Uterus (tissue), 4 donors: ENCODE measurements around the gene ESR2. TPM values are rescaled to one million over a fixed set of nuclear protein-coding genes. Genes with fewer than 3 reads are reported as not detected.
A peak's percentile ranks its signal among the peaks of the same experiment; 100 is the strongest.
"Not testable (repeated sequence)": the region's sequence is repeated elsewhere in the genome, so short reads cannot be mapped to it uniquely, and the experiment has no call there.

Source experiments
- DNase-seq, 2 donors: peaks; one replicate each; pipeline ENCODE4 v3.0.0-alpha.2; 2019 to 2020
- H3K27ac ChIP-seq, 2 donors: fragments of 200-600 bp; sonication (generic); 1 replicate in 1 of 2; 2 replicates in 1 of 2; pipeline ENCODE4 v1.5.1; 2016 to 2018
- H3K27me3 ChIP-seq, 2 donors: fragments of 200-600 bp; sonication (generic); one replicate each; pipeline ENCODE4 v1.5.1; 2018 to 2019; ENCODE audit warnings: control low read depth in 1 of 2
- H3K36me3 ChIP-seq, 2 donors: fragments of 200-600 bp; sonication (generic); one replicate each; pipeline ENCODE4 v1.5.1; 2019; ENCODE audit warnings: control low read depth in 1 of 2
- H3K4me1 ChIP-seq, 2 donors: fragments of 200-600 bp; sonication (generic); one replicate each; pipeline ENCODE4 v1.5.1; 2018 to 2019; ENCODE audit warnings: control low read depth in 1 of 2
- H3K4me3 ChIP-seq, 2 donors: fragments of 200-600 bp; sonication (generic); 1 replicate in 1 of 2; 2 replicates in 1 of 2; pipeline ENCODE4 v1.5.1; 2018 to 2019; ENCODE audit warnings: mild to moderate bottlenecking in 1 of 2
- H3K9me3 ChIP-seq, 2 donors: fragments of 200-600 bp; sonication (generic); one replicate each; pipeline ENCODE4 v1.5.1; 2019; ENCODE audit warnings: control low read depth in 1 of 2
- POLR2A ChIP-seq, 2 donors: fragments of 450-650 bp; IDR thresholded peaks; one replicate each; pipeline ENCODE4 v1.6.1; 2016; ENCODE audit warnings: antibody characterized with exemption in 2 of 2, mild to moderate bottlenecking in 1 of 2, moderate library complexity in 1 of 2
- intact Hi-C: fragments of 100-400 bp; cut with DNase I; formaldehyde crosslinking; loops from one replicate; pipeline ENCODE4 v1.15.1; 2023; ENCODE audit warnings: low total_unique reads
- total RNA-seq, 4 donors: library from RNA; depleted of rRNA in 3 of 4; stranded (reverse); fragments of >200 nt in 3 of 4; gene quantifications; one replicate each; pipeline versions ENCODE4 v1.1.0 to v1.2.4, GENCODE V29; 2014 to 2023
- TF ChIP-seq, protein P1 (sequence below), 4 experiments: fragments of 200-600 bp in 2 of 4; fragments of 450-650 bp in 2 of 4; sonication (generic) in 2 of 4; IDR thresholded peaks; one replicate each; pipeline ENCODE4 v1.5.1; 2016 to 2019; ENCODE audit warnings: antibody characterized with exemption in 4 of 4, mild to moderate bottlenecking in 2 of 4, moderate library complexity in 1 of 4
- donor health status: DM: yes; HTN: yes; CAD: no.

Gene ESR2
- total RNA-seq, 4 donors from 2014 or later, result 0.41 to 8.2 (median 3.9) TPM

DNA sequence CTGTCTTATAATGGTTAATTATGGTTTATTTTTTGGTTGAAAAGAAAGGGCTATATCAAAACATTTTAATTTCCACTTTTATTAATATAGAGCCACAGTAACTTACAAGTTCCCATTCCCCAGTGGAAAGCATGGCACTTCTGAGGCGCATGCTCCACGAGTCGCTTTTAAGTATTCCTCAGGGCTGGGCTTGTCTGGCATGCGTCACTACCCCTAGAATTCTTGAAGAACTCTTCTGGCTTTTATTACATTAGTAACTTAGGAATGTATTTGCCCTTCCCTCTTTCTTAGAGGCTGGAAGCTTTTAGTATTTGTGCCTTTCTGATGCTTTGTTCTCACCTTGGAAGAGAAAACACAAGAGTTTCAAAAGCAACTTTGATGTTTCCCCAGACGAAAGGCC lies 81.1 kb downstream of the ESR2 start:
- Histone ChIP-seq H3K27ac (no peak overlapping the region), H3K9me3 (no peaks in the 10 kb centered on the region), H3K4me1 (no peaks in the 10 kb centered on the region), H3K27me3 (no peaks in the 10 kb centered on the region), H3K4me3 (no peak overlapping the region), H3K36me3 (no peaks in the 10 kb centered on the region)
- no peak for DNase-seq
- intact Hi-C loops, result no loop called here
- no peak for TF ChIP-seq POLR2A (IDR thresholded peaks at IDR 0.05)
- TF ChIP-seq, protein P1, sequence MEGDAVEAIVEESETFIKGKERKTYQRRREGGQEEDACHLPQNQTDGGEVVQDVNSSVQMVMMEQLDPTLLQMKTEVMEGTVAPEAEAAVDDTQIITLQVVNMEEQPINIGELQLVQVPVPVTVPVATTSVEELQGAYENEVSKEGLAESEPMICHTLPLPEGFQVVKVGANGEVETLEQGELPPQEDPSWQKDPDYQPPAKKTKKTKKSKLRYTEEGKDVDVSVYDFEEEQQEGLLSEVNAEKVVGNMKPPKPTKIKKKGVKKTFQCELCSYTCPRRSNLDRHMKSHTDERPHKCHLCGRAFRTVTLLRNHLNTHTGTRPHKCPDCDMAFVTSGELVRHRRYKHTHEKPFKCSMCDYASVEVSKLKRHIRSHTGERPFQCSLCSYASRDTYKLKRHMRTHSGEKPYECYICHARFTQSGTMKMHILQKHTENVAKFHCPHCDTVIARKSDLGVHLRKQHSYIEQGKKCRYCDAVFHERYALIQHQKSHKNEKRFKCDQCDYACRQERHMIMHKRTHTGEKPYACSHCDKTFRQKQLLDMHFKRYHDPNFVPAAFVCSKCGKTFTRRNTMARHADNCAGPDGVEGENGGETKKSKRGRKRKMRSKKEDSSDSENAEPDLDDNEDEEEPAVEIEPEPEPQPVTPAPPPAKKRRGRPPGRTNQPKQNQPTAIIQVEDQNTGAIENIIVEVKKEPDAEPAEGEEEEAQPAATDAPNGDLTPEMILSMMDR (IDR thresholded peaks at IDR 0.05), result no peak

- H3K27me3 ChIP-seq, result no peaks in the 10 kb centered on the region
- DNase-seq, result no peak
- H3K36me3 ChIP-seq, result no peaks in the 10 kb centered on the region
- H3K9me3 ChIP-seq, result no peaks in the 10 kb centered on the region
- TF ChIP-seq, protein P1 (IDR thresholded peaks at IDR 0.05), result no peak
- TF ChIP-seq POLR2A (IDR thresholded peaks at IDR 0.05), result no peak
- H3K4me1 ChIP-seq, result no peaks in the 10 kb centered on the region
- intact Hi-C loops, result no loop called here
- no peak overlapping the region for H3K27ac ChIP-seq
- H3K4me3 ChIP-seq, result no peak overlapping the region
Observed at GRCh38 chr14:64212666-64213065, 81.5 kb downstream of the ESR2 start.

DNA sequence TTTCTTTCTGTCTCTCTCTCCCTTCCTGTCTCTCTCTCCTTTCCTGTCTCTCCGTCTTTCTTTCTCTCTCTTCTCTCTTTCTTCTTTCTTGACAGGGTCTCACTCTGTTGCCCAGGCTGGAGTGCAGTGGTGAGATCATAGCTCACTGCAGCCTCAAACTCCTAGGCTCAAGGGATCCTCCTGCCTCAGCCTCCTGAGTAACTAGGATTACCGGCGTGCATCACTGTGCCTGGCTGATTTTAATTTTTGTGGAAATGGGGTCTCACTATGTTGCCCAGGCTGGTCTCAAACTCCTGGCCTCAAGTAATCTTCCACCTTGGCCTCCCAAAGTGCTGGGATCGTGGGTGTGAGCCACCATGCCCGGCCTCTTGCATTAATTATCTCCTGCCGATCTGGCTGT lies 83.3 kb downstream of the ESR2 start:
- H3K9me3 ChIP-seq, H3K27ac ChIP-seq, H3K36me3 ChIP-seq, H3K27me3 ChIP-seq, intact Hi-C loops, H3K4me1 ChIP-seq, DNase-seq, H3K4me3 ChIP-seq: not testable (repeated sequence)

DNA sequence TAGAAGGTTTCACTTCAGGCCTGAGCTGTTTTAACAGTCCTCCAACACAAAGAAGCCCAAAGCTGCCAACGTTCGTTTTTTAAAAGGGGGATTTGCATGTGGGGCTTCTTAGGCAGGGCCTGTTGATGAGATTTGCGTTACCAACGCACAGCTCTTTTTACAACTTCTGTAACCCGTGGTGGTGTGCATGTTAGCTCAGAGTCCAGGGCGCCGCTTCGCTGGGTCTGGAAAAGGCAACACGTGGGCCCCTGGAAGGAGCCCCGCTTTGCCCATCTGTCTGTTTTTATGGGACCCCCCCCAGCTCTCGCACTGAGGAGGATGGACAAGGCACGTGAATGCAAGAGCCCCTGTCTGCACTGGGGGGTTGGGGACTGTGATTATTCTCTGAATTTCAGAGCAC lies 84.0 kb downstream of the ESR2 start:
- Histone ChIP-seq H3K4me1 (no peaks in the 10 kb centered on the region), H3K9me3 (no peaks in the 10 kb centered on the region), H3K27me3 (no peaks in the 10 kb centered on the region), H3K36me3 (no peaks in the 10 kb centered on the region), H3K27ac (peak overlapping the region; percentile 15 to 41), H3K4me3 (no peak overlapping the region)
- no peak for DNase-seq
- intact Hi-C loops, result no loop called here
- TF ChIP-seq, protein P1 (IDR thresholded peaks at IDR 0.05), result no peak
- TF ChIP-seq POLR2A (IDR thresholded peaks at IDR 0.05), result no peak

- H3K36me3 ChIP-seq, result no peaks in the 10 kb centered on the region
- intact Hi-C loops, result no loop called here
- H3K27me3 ChIP-seq, result no peaks in the 10 kb centered on the region
- TF ChIP-seq, protein P1 (IDR thresholded peaks at IDR 0.05), result no peak
- no peak for TF ChIP-seq POLR2A (IDR thresholded peaks at IDR 0.05)
- no peaks in the 10 kb centered on the region for H3K4me1 ChIP-seq
- H3K27ac ChIP-seq, result peak overlapping the region; percentile 15 to 41
- H3K4me3 ChIP-seq, result no peak overlapping the region
- H3K9me3 ChIP-seq, result no peaks in the 10 kb centered on the region
- peak in 1 of 2 donors; percentile 57 for DNase-seq
Observed at GRCh38 chr14:64209444-64210131, 84.6 kb downstream of the ESR2 start.

DNA sequence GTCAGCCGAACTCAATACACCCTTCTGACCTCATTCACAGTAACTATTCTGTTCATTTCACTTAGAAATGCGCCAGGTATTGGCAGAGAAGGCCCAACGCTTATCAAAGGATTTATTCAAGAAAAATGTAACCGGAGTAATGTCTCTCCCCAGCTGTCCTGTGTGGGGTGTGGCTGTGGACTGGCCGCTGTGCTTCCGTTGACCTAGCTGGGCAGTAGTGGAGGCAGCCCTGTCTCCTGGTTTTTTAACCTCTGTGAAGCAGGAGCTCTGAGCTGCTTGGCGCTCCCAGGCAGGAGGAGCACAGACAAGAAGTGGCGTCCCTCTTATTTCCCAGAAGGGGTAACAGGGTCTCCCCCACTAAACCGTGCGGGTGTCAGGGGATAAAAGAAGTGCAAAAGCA lies 85.2 kb downstream of the ESR2 start:
- H3K9me3 ChIP-seq, result no peaks in the 10 kb centered on the region
- TF ChIP-seq, protein P1 (IDR thresholded peaks at IDR 0.05), result no peak
- TF ChIP-seq POLR2A (IDR thresholded peaks at IDR 0.05), result no peak
- no peaks in the 10 kb centered on the region for H3K27me3 ChIP-seq
- intact Hi-C loops, result no loop called here
- H3K4me3 ChIP-seq, result no peak overlapping the region
- no peaks in the 10 kb centered on the region for H3K36me3 ChIP-seq
- H3K4me1 ChIP-seq, result no peaks in the 10 kb centered on the region
- peak overlapping the region in 1 of 2 donors; percentile 41 for H3K27ac ChIP-seq
- DNase-seq, result no peak
